ENCODE data around the gene TTLL1. TPM values are rescaled to one million over a fixed set of nuclear protein-coding genes. Genes with fewer than 3 reads are reported as not detected.

TTLL1 gene
- total and polyA plus RNA-seq, 2 donors (not counting 3 experiments of a cell fraction or from before 2014, with no cell fraction given), result 9.0 to 17.0 TPM

DNA sequence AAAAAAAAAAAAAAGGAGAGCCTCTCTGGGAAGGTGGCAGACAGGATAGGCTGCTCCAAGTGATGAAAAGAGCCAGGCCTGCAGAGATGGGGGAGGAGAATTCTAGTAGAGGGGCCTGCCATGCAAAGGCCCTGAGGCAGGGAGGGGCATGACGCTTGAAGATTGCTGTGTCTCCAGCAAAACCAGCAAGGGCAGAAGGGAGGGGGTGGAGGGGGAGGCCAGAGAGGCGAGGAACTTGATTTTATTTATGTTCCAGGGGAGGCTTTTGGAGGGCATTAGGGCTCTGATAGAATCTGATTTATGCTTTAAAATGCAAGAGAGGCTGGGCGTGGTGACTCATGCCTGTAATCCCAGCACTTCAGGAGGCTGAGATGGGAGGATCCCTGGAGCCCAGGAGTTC lies 57.6 kb downstream of the TTLL1 start:
- FAIRE-seq (no peak), DNase-seq (ENCODE audit: low read depth, low spot score) (no peak)
- ChIA-PET POLR2A (interaction anchor here (0.6 kb wide), 1 partner anchor 17 kb away, joined by 6 read pairs; no protein-coding TSS in a partner anchor), CTCF (no interaction called here)
- BruUV-seq (replicated peaks), result no TSS peak
- TF ChIP-seq MAX (IDR thresholded peaks at IDR 0.05; ENCODE audit: insufficient read depth, insufficient read length) (no peak), GATA2 (IDR thresholded peaks at IDR 0.05; ENCODE audit: insufficient read depth, insufficient read length, low read depth, low read length) (no peak), POLR2AphosphoS5 (IDR thresholded peaks at IDR 0.05; ENCODE audit: insufficient read depth, low read depth, low read length) (no peak), JUN (IDR thresholded peaks at IDR 0.05; ENCODE audit: borderline replicate concordance, insufficient read depth, insufficient read length, low read depth) (no peak), FOS (IDR thresholded peaks at IDR 0.05; ENCODE audit: borderline replicate concordance, insufficient read depth, low read length) (no peak), EZH2 (IDR thresholded peaks at IDR 0.05; ENCODE audit: borderline replicate concordance, low read depth, low read length, severe bottlenecking) (no peak), MYC (IDR thresholded peaks at IDR 0.05; ENCODE audit: low read depth, low read length) (no peak), POLR2A (IDR thresholded peaks at IDR 0.05; ENCODE audit: low read depth, low read length) (no peak)
- TF ChIP-seq, protein P1, sequence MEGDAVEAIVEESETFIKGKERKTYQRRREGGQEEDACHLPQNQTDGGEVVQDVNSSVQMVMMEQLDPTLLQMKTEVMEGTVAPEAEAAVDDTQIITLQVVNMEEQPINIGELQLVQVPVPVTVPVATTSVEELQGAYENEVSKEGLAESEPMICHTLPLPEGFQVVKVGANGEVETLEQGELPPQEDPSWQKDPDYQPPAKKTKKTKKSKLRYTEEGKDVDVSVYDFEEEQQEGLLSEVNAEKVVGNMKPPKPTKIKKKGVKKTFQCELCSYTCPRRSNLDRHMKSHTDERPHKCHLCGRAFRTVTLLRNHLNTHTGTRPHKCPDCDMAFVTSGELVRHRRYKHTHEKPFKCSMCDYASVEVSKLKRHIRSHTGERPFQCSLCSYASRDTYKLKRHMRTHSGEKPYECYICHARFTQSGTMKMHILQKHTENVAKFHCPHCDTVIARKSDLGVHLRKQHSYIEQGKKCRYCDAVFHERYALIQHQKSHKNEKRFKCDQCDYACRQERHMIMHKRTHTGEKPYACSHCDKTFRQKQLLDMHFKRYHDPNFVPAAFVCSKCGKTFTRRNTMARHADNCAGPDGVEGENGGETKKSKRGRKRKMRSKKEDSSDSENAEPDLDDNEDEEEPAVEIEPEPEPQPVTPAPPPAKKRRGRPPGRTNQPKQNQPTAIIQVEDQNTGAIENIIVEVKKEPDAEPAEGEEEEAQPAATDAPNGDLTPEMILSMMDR (IDR thresholded peaks at IDR 0.05; ENCODE audit: extremely low read depth in 1 of 2, insufficient read depth in 1 of 2, low read depth in 1 of 2, low read length in 2 of 2), result no peak
- intact Hi-C loops (cut with micrococcal nuclease), result loop anchor here (10.0 kb wide), 1 partner anchor 247 kb away; no protein-coding TSS in a partner anchor
- no peak overlapping the region for H2AFZ ChIP-seq (ENCODE audit: low read depth, low read length)
- no peak overlapping the region for H3K27ac ChIP-seq (ENCODE audit: insufficient read depth, low read depth, low read length)
- no peak overlapping the region for H3K9ac ChIP-seq (replicated peaks; ENCODE audit: extremely low read depth, insufficient read depth, low read length)
- H3K4me2 ChIP-seq (ENCODE audit: insufficient read depth, low read length), result no peak overlapping the region
- H3K36me3 ChIP-seq (ENCODE audit: control insufficient read depth in 2 of 2, extremely low read depth in 1 of 2, insufficient read depth in 2 of 2, low read length in 2 of 2), result no peaks in the 10 kb centered on the region
- no peaks in the 10 kb centered on the region for H3K4me1 ChIP-seq (ENCODE audit: control insufficient read depth, extremely low read depth, insufficient read depth, low read length)
- no peaks in the 10 kb centered on the region for H3K9me3 ChIP-seq (replicated peaks; ENCODE audit: control insufficient read depth, insufficient read depth, low read length)
- no peaks in the 10 kb centered on the region for H3K9me1 ChIP-seq (replicated peaks; ENCODE audit: control insufficient read depth, extremely low read depth, insufficient read depth, low read length)
- no peaks in the 10 kb centered on the region for H4K20me1 ChIP-seq (replicated peaks; ENCODE audit: control insufficient read depth, extremely low read depth, insufficient read depth, low read length)
- no peak overlapping the region for H3K4me3 ChIP-seq (replicated peaks in 1 of 3; ENCODE audit: insufficient read depth in 1 of 3, low read depth in 1 of 3, low read length in 3 of 3)
- dilution Hi-C loops (cut with MboI; ENCODE audit: extremely low pct_ligation_motif_present, low sequenced_read_pairs), result no loop called here
- no peaks in the 10 kb centered on the region for H3K27me3 ChIP-seq (ENCODE audit: control insufficient read depth in 2 of 2, insufficient read depth in 2 of 2, low read length in 2 of 2)
- no peaks in the 10 kb centered on the region for H3K79me2 ChIP-seq (ENCODE audit: control insufficient read depth, insufficient read depth, low read length)
